ENCODE data around the gene SETMAR. TPM values are rescaled to one million over a fixed set of nuclear protein-coding genes. Genes with fewer than 3 reads are reported as not detected.

The SETMAR gene
- total and polyA plus RNA-seq, 2 of the 8 experiments (the other 6 are each of a cell fraction or from before 2014, with no cell fraction given), result 16.1 to 25.3 TPM

- TF ChIP-seq ATF3 (IDR thresholded peaks at IDR 0.05; ENCODE audit: insufficient read depth, low read depth, low read length) (no peak), CHD1 (IDR thresholded peaks at IDR 0.05; ENCODE audit: low read depth, low read length) (no peak), GABPA (IDR thresholded peaks at IDR 0.05; ENCODE audit: borderline replicate concordance, insufficient read depth, low read length) (no peak)
Observed at GRCh38 chr3:4292301-4292700, 10.9 kb upstream of the SETMAR start (continued).
